ENCODE measurements around the gene MED27.
"Not testable (repeated sequence)": the region's sequence is repeated elsewhere in the genome, so short reads cannot be mapped to it uniquely, and the experiment has no call there.

Gene MED27

GRCh38 chr9:132077881-132078698 lies 1.6 kb downstream of the MED27 start:
- DNase-seq (ENCODE audit: low read depth in 1 of 2, low spot score in 1 of 2): peak in 1 of 2 donors; percentile 7

- no peak for DNase-seq (ENCODE audit: low read depth in 1 of 2, low spot score in 1 of 2)
Measured at GRCh38 chr9:132075853-132076252, 3.8 kb downstream of the MED27 start.

GRCh38 chr9:132074736-132075135 lies 4.9 kb downstream of the MED27 start:
- DNase-seq (ENCODE audit: low read depth in 1 of 2, low spot score in 1 of 2): no peak

GRCh38 chr9:132071847-132072507 lies 7.7 kb downstream of the MED27 start:
- DNase-seq (ENCODE audit: low read depth in 1 of 2, low spot score in 1 of 2): no peak

- DNase-seq (ENCODE audit: low read depth in 1 of 2, low spot score in 1 of 2): no peak
Measured at GRCh38 chr9:132069046-132069898, 10.4 kb downstream of the MED27 start.

GRCh38 chr9:132068605-132069004 lies 11.1 kb downstream of the MED27 start:
- no peak for DNase-seq (ENCODE audit: low read depth in 1 of 2, low spot score in 1 of 2)

GRCh38 chr9:132066511-132066910 lies 13.2 kb downstream of the MED27 start:
- DNase-seq (ENCODE audit: low read depth in 1 of 2, low spot score in 1 of 2): no peak

GRCh38 chr9:132066057-132066456 lies 13.6 kb downstream of the MED27 start:
- DNase-seq (ENCODE audit: low read depth in 1 of 2, low spot score in 1 of 2): no peak

GRCh38 chr9:132063281-132063680 lies 16.4 kb downstream of the MED27 start:
- DNase-seq (ENCODE audit: low read depth in 1 of 2, low spot score in 1 of 2): no peak

GRCh38 chr9:132062806-132063205 lies 16.9 kb downstream of the MED27 start:
- DNase-seq (ENCODE audit: low read depth in 1 of 2, low spot score in 1 of 2): no peak

- no peak for DNase-seq (ENCODE audit: low read depth in 1 of 2, low spot score in 1 of 2)
Measured at GRCh38 chr9:132061526-132061925, 18.1 kb downstream of the MED27 start.

GRCh38 chr9:132059361-132059760 lies 20.3 kb downstream of the MED27 start:
- DNase-seq (ENCODE audit: low read depth in 1 of 2, low spot score in 1 of 2): no peak

GRCh38 chr9:132058226-132058625 lies 21.4 kb downstream of the MED27 start:
- DNase-seq (ENCODE audit: low read depth in 1 of 2, low spot score in 1 of 2): not testable (repeated sequence)

- no peak for DNase-seq (ENCODE audit: low read depth in 1 of 2, low spot score in 1 of 2)
Measured at GRCh38 chr9:132056717-132057560, 22.7 kb downstream of the MED27 start.

GRCh38 chr9:132055756-132056155 lies 23.9 kb downstream of the MED27 start:
- DNase-seq (ENCODE audit: low read depth in 1 of 2, low spot score in 1 of 2): no peak

GRCh38 chr9:132054024-132054423 lies 25.6 kb downstream of the MED27 start:
- DNase-seq (ENCODE audit: low read depth in 1 of 2, low spot score in 1 of 2): no peak

GRCh38 chr9:132049900-132050299 lies 29.8 kb downstream of the MED27 start:
- DNase-seq (ENCODE audit: low read depth in 1 of 2, low spot score in 1 of 2): no peak

GRCh38 chr9:132049323-132049882 lies 30.3 kb downstream of the MED27 start:
- no peak for DNase-seq (ENCODE audit: low read depth in 1 of 2, low spot score in 1 of 2)

GRCh38 chr9:132048201-132048600 lies 31.5 kb downstream of the MED27 start:
- no peak for DNase-seq (ENCODE audit: low read depth in 1 of 2, low spot score in 1 of 2)

- no peak for DNase-seq (ENCODE audit: low read depth in 1 of 2, low spot score in 1 of 2)
Measured at GRCh38 chr9:132046456-132046855, 33.2 kb downstream of the MED27 start.

All from activated T-helper 1 cell treated with anti-CD3 and anti-CD28 coated beads, Interleukin-2, amount 50 U/mL, for 16 hours (primary cell).